Fibroblast of lung (primary cell): ENCODE data around the gene CLDN4. TPM values are rescaled to one million over a fixed set of nuclear protein-coding genes. Genes with fewer than 3 reads are reported as not detected.

Source experiments
- DNase-seq, 2 donors: peaks; one replicate each; pipeline versions ENCODE4 v3.0.0 to v3.0.0-alpha.2; 2010; ENCODE audit warnings: low read depth in 2 of 2
- H2AFZ ChIP-seq: 2 replicates; pipeline ENCODE4 v1.5.1; 2012; ENCODE audit warnings: low read length, control low read depth, inconsistent platforms
- H3K27ac ChIP-seq: 2 replicates; pipeline ENCODE4 v1.5.1; 2011; ENCODE audit warnings: low read length, control low read depth; ENCODE audit not compliant: insufficient read depth
- H3K27me3 ChIP-seq: 2 replicates; pipeline ENCODE4 v1.5.1; 2011; ENCODE audit warnings: mild to moderate bottlenecking, low read length; ENCODE audit not compliant: control insufficient read depth, insufficient read depth
- H3K36me3 ChIP-seq: 2 replicates; pipeline ENCODE4 v1.5.1; 2011; ENCODE audit warnings: low read length; ENCODE audit not compliant: control insufficient read depth, insufficient read depth
- H3K4me1 ChIP-seq: 2 replicates; pipeline ENCODE4 v1.5.1; 2011; ENCODE audit warnings: low read length; ENCODE audit not compliant: control insufficient read depth, insufficient read depth; ENCODE audit errors: extremely low read depth
- H3K4me2 ChIP-seq: 2 replicates; pipeline ENCODE4 v1.5.1; 2011; ENCODE audit warnings: low read length, control low read depth; ENCODE audit not compliant: insufficient read depth; ENCODE audit errors: extremely low read depth
- H3K4me3 ChIP-seq, 4 experiments: fragments of 200-600 bp in 1 of 4; sonication (generic) in 1 of 4; replicated peaks in 1 of 4; 2 replicates each; pipeline ENCODE4 v1.5.1; 2011 to 2016; ENCODE audit warnings: low read length in 4 of 4, low read depth in 3 of 4, mild to moderate bottlenecking in 3 of 4, control low read depth in 2 of 4, inconsistent platforms in 1 of 4, mixed read lengths in 1 of 4; ENCODE audit not compliant: insufficient read depth in 1 of 4; ENCODE audit errors: control extremely low read depth in 1 of 4
- H3K79me2 ChIP-seq: 2 replicates; pipeline ENCODE4 v1.5.1; 2012; ENCODE audit warnings: mild to moderate bottlenecking, low read length, inconsistent platforms; ENCODE audit not compliant: control insufficient read depth, insufficient read depth
- H3K9ac ChIP-seq: 2 replicates; pipeline ENCODE4 v1.5.1; 2011; ENCODE audit warnings: mild to moderate bottlenecking, low read length, control low read depth; ENCODE audit not compliant: insufficient read depth
- H3K9me3 ChIP-seq: 2 replicates; pipeline ENCODE4 v1.5.1; 2012; ENCODE audit warnings: low read depth, low read length; ENCODE audit not compliant: control insufficient read depth, insufficient read depth
- H4K20me1 ChIP-seq: 2 replicates; pipeline ENCODE4 v1.5.1; 2011; ENCODE audit warnings: low read length; ENCODE audit not compliant: control insufficient read depth, insufficient read depth; ENCODE audit errors: extremely low read depth
- EZH2 ChIP-seq: IDR thresholded peaks from 2 replicates; pipeline ENCODE4 v1.5.1; 2012; ENCODE audit warnings: low read length, control low read depth, mild to moderate bottlenecking; ENCODE audit errors: missing control alignments
- polyA plus RNA-seq, 2 donors: library from polyadenylated mRNA; depleted of rRNA in 1 of 2; stranded (reverse) in 1 of 2; unstranded in 1 of 2; fragments of >200 nt; gene quantifications; 2 replicates each; pipeline ENCODE4 v1.2.1, GENCODE V29; 2011 to 2012; ENCODE audit warnings: missing spikeins in 1 of 2
- total RNA-seq: library from RNA; depleted of rRNA; stranded (reverse); fragments of >200 nt; gene quantifications from 2 replicates; pipeline ENCODE4 v1.2.1, GENCODE V29; 2014
- TF ChIP-seq, protein P1 (sequence below), 2 donors: IDR thresholded peaks in 1 of 2; conservative IDR thresholded peaks in 1 of 2; 1 replicate in 1 of 2; 2 replicates in 1 of 2; pipeline ENCODE4 v1.5.1; 2011 to 2012; ENCODE audit warnings: low read length in 2 of 2, control low read depth in 1 of 2, inconsistent platforms in 1 of 2, low read depth in 1 of 2, mild to moderate bottlenecking in 1 of 2

The CLDN4 gene
- total and polyA plus RNA-seq, 2 donors (not counting 1 experiment from before 2014, with no cell fraction given) = under 0.01 to 0.51 TPM

DNA sequence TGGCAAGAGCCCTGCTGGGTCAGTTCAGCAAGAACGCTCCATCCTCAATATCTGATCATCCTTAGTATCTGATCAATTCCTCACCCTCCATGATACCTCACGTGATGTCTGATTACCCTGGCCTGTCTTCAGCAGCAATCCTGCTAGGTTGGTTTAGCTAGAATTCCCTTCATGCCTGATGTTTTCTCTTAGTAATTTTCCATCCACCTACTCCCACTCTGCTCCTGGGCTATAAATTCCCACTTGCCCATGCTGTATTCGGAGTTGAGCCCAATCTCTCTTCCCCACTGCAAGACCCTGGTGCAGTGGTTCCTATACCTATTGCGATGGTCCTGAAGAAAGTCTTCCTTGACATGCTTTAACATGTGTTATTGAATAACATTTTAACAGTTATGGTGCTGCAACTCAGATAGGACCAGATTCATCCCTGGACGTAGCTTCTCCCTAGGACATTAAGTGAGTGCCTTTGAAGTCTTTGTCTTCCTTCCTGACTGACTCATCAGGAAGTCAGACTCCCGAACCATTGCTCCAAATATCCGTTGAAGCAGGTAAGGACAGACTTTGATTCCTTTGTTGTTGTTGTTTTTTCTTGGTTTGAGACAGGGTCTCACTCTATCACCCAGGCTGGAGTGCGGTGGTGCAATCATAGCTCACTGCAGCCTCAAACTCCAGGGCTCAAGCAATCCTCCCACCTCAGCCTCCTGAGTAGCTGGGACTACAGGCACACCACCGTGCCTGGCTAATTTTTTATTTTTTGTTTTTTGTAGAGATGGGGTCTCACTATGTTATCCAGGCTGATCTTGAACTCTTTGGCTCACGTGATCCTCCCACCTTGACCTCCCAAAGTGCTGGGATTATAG is 31.3 kb upstream of the CLDN4 start:
- H3K9ac ChIP-seq = no peak overlapping the region
- no peak overlapping the region for H3K27ac ChIP-seq
- no peak for TF ChIP-seq EZH2
- TF ChIP-seq, protein P1, sequence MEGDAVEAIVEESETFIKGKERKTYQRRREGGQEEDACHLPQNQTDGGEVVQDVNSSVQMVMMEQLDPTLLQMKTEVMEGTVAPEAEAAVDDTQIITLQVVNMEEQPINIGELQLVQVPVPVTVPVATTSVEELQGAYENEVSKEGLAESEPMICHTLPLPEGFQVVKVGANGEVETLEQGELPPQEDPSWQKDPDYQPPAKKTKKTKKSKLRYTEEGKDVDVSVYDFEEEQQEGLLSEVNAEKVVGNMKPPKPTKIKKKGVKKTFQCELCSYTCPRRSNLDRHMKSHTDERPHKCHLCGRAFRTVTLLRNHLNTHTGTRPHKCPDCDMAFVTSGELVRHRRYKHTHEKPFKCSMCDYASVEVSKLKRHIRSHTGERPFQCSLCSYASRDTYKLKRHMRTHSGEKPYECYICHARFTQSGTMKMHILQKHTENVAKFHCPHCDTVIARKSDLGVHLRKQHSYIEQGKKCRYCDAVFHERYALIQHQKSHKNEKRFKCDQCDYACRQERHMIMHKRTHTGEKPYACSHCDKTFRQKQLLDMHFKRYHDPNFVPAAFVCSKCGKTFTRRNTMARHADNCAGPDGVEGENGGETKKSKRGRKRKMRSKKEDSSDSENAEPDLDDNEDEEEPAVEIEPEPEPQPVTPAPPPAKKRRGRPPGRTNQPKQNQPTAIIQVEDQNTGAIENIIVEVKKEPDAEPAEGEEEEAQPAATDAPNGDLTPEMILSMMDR (conservative IDR thresholded peaks at IDR 0.05 in 1 of 2, IDR thresholded peaks at IDR 0.05 in 1 of 2; ENCODE audit: low read depth in 1 of 2, low read length in 2 of 2) = no peak
- no peaks in the 10 kb centered on the region for H3K4me1 ChIP-seq
- H3K79me2 ChIP-seq = no peaks in the 10 kb centered on the region
- no peak overlapping the region for H3K4me3 ChIP-seq
- H3K4me2 ChIP-seq = no peak overlapping the region
- no peaks in the 10 kb centered on the region for H3K36me3 ChIP-seq
- H4K20me1 ChIP-seq = no peaks in the 10 kb centered on the region
- H3K9me3 ChIP-seq = no peaks in the 10 kb centered on the region
- no peak for DNase-seq
- H3K27me3 ChIP-seq = no peaks in the 10 kb centered on the region
- H2AFZ ChIP-seq = no peak overlapping the region

DNA sequence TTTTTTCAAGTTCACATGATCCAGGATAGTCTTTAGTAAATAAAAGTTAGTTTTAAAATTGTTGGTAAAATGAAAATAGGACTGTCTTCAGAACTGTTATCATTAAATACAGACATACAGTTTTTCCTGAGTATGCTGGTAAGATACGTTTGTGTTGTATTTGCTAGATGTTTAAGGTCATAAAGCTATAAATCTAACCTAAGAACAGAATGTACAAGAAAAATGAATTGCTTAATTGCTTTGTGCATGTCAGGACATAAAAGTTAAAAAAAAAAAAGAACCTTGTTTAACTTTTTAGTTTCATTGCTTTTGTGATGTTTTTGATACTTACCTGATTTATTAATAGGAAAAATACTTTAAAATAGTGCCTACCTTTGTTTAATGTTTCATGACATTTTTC is 29.2 kb upstream of the CLDN4 start:
- H3K36me3 ChIP-seq = no peaks in the 10 kb centered on the region
- DNase-seq = no peak
- H3K9me3 ChIP-seq = no peaks in the 10 kb centered on the region
- TF ChIP-seq, protein P1 (conservative IDR thresholded peaks at IDR 0.05 in 1 of 2, IDR thresholded peaks at IDR 0.05 in 1 of 2; ENCODE audit: low read depth in 1 of 2, low read length in 2 of 2) = no peak
- TF ChIP-seq EZH2 = no peak
- H3K9ac ChIP-seq = no peak overlapping the region
- no peaks in the 10 kb centered on the region for H3K27me3 ChIP-seq
- H3K27ac ChIP-seq = no peak overlapping the region
- H2AFZ ChIP-seq = no peak overlapping the region
- H3K4me3 ChIP-seq = no peak overlapping the region
- no peak overlapping the region for H3K4me2 ChIP-seq
- H3K4me1 ChIP-seq = no peaks in the 10 kb centered on the region
- no peaks in the 10 kb centered on the region for H4K20me1 ChIP-seq
- H3K79me2 ChIP-seq = no peaks in the 10 kb centered on the region

DNA sequence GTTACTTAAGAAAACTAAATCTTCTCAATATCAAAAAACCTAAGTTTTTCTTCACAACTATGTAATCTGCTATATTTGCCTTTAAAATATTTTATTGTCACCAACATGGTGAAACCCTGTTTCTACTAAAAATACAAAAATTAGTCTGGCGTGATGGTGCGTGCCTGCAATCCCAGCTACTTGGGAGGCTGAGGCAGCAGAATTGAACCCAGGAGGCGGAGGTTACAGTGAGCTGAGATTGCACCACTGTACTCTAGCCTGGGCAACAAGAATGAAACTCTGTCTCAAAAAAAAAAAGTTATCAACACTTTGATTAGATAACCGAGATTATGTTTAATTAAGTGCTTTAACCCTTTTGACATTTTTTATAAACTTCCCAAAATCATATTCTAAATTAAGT is 28.3 kb upstream of the CLDN4 start:
- no peaks in the 10 kb centered on the region for H3K9me3 ChIP-seq
- DNase-seq = no peak
- no peaks in the 10 kb centered on the region for H3K4me1 ChIP-seq
- no peaks in the 10 kb centered on the region for H4K20me1 ChIP-seq
- no peak overlapping the region for H3K4me3 ChIP-seq
- H3K27me3 ChIP-seq = no peaks in the 10 kb centered on the region
- no peak overlapping the region for H3K27ac ChIP-seq
- TF ChIP-seq, protein P1 (conservative IDR thresholded peaks at IDR 0.05 in 1 of 2, IDR thresholded peaks at IDR 0.05 in 1 of 2; ENCODE audit: low read depth in 1 of 2, low read length in 2 of 2) = no peak
- TF ChIP-seq EZH2 = no peak
- H3K4me2 ChIP-seq = no peak overlapping the region
- H3K79me2 ChIP-seq = no peaks in the 10 kb centered on the region
- H3K36me3 ChIP-seq = no peaks in the 10 kb centered on the region
- no peak overlapping the region for H3K9ac ChIP-seq
- no peak overlapping the region for H2AFZ ChIP-seq
